Measurements from ENCODE around the gene CAMK1D.

GRCh38 chr10:12771981-12772760 lies 422.8 kb downstream of the CAMK1D start:
- TF ChIP-seq E2F6 (IDR thresholded peaks at IDR 0.05; ENCODE audit: borderline replicate concordance, low read depth) (no peak), POLR2A (IDR thresholded peaks at IDR 0.05; ENCODE audit: low read length) (no peak), CHD2 (IDR thresholded peaks at IDR 0.05; ENCODE audit: low read length, partially characterized antibody) (no peak), CTCF (IDR thresholded peaks at IDR 0.05) (no peak), RAD21 (conservative IDR thresholded peaks at IDR 0.05 in 1 of 2, IDR thresholded peaks at IDR 0.05 in 1 of 2) (no peak), EP300 (IDR thresholded peaks at IDR 0.05) (no peak), ESRRA (IDR thresholded peaks at IDR 0.05; ENCODE audit: borderline replicate concordance, low read length) (no peak), SMC3 (IDR thresholded peaks at IDR 0.05) (no peak)
- TF ChIP-seq, protein P1, sequence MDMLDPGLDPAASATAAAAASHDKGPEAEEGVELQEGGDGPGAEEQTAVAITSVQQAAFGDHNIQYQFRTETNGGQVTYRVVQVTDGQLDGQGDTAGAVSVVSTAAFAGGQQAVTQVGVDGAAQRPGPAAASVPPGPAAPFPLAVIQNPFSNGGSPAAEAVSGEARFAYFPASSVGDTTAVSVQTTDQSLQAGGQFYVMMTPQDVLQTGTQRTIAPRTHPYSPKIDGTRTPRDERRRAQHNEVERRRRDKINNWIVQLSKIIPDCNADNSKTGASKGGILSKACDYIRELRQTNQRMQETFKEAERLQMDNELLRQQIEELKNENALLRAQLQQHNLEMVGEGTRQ (IDR thresholded peaks at IDR 0.05), result no peak
